HepG2 (cell line): ENCODE data around the gene SLCO6A1. TPM values are rescaled to one million over a fixed set of nuclear protein-coding genes. Genes with fewer than 3 reads are reported as not detected.

ENCODE experiments used
- ATF7 ChIP-seq, 2 experiments: fragments of 450-650 bp in 1 of 2; sonication (generic) in 1 of 2; formaldehyde crosslinking in 1 of 2; IDR thresholded peaks; 2 replicates each; pipeline versions ENCODE4 v1.4.0 to v1.6.1; 2016 to 2020; ENCODE audit warnings: antibody characterized with exemption in 1 of 2, mild to moderate bottlenecking in 1 of 2, missing genetic modification reagents in 1 of 2
- KDM1A ChIP-seq: IDR thresholded peaks from 2 replicates; pipeline ENCODE4 v1.6.1; 2016; ENCODE audit warnings: missing compliant biosample characterization
- NFE2 ChIP-seq: sonication (generic); formaldehyde crosslinking; IDR thresholded peaks from 2 replicates; pipeline ENCODE4 v1.4.0; 2020; ENCODE audit warnings: missing genetic modification reagents
- PHF8 ChIP-seq: sonication (generic); formaldehyde crosslinking; IDR thresholded peaks from 2 replicates; pipeline ENCODE4 v1.5.0; 2020; ENCODE audit warnings: missing genetic modification reagents
- PLSCR1 ChIP-seq: sonication (generic); formaldehyde crosslinking; IDR thresholded peaks from 2 replicates; pipeline ENCODE4 v1.5.0; 2020; ENCODE audit warnings: missing genetic modification reagents, mild to moderate bottlenecking, borderline replicate concordance
- ZNF225 ChIP-seq: sonication (generic); formaldehyde crosslinking; IDR thresholded peaks from 2 replicates; pipeline ENCODE4 v1.4.0; 2020; ENCODE audit warnings: mild to moderate bottlenecking, missing genetic modification reagents
- ZNF235 ChIP-seq: sonication (generic); formaldehyde crosslinking; IDR thresholded peaks from 2 replicates; pipeline ENCODE4 v1.8.1; 2023; ENCODE audit warnings: mild to moderate bottlenecking, missing genetic modification reagents, borderline replicate concordance
- ZNF337 ChIP-seq: sonication (generic); formaldehyde crosslinking; IDR thresholded peaks from 2 replicates; pipeline ENCODE4 v1.5.1; 2020; ENCODE audit warnings: missing genetic modification reagents, low read depth, mild to moderate bottlenecking, borderline replicate concordance
- ZNF468 ChIP-seq: sonication (generic); formaldehyde crosslinking; IDR thresholded peaks from 2 replicates; pipeline ENCODE4 v1.8.0; 2022; ENCODE audit warnings: mild to moderate bottlenecking, moderate library complexity, missing genetic modification reagents
- polyA plus RNA-seq, 8 experiments: library from polyadenylated mRNA; depleted of rRNA in 3 of 8; stranded (reverse) in 7 of 8; unstranded in 1 of 8; fragments of >200 nt; fragmentation: Illumina TruSeq in 4 of 8; extraction: Trizol in 4 of 8; gene quantifications; 2 replicates each; pipeline versions ENCODE4 v1.2.1 to v1.2.3, GENCODE V29; 2011 to 2016; ENCODE audit warnings: low read depth in 4 of 8, missing spikeins in 1 of 8, mixed read lengths in 1 of 8; ENCODE audit not compliant: insufficient read depth in 1 of 8
- total RNA-seq, 5 experiments: library from RNA; depleted of rRNA; stranded (reverse); fragments of >200 nt; fragmentation: Illumina TruSeq; extraction: Trizol; gene quantifications; 2 replicates each; pipeline ENCODE4 v1.2.3, GENCODE V29; 2016; ENCODE audit warnings: low read depth in 1 of 5
- TF ChIP-seq, protein P1 (sequence below): sonication (generic); formaldehyde crosslinking; IDR thresholded peaks from 2 replicates; pipeline ENCODE4 v1.5.1; 2020; ENCODE audit warnings: mild to moderate bottlenecking, missing genetic modification reagents, borderline replicate concordance
- TF ChIP-seq, protein P2 (sequence below): sonication (generic); formaldehyde crosslinking; IDR thresholded peaks from 2 replicates; pipeline ENCODE4 v1.8.1; 2022; ENCODE audit warnings: mild to moderate bottlenecking, missing genetic modification reagents
- TF ChIP-seq, protein P3 (sequence below): sonication (generic); formaldehyde crosslinking; IDR thresholded peaks from 2 replicates; pipeline ENCODE4 v1.5.0; 2020; ENCODE audit warnings: missing genetic modification reagents

The SLCO6A1 gene
- total and polyA plus RNA-seq, 2 of the 13 experiments (the other 11 are each of a cell fraction or from before 2014, with no cell fraction given): 0.31 to 0.48 TPM

- TF ChIP-seq, protein P1, sequence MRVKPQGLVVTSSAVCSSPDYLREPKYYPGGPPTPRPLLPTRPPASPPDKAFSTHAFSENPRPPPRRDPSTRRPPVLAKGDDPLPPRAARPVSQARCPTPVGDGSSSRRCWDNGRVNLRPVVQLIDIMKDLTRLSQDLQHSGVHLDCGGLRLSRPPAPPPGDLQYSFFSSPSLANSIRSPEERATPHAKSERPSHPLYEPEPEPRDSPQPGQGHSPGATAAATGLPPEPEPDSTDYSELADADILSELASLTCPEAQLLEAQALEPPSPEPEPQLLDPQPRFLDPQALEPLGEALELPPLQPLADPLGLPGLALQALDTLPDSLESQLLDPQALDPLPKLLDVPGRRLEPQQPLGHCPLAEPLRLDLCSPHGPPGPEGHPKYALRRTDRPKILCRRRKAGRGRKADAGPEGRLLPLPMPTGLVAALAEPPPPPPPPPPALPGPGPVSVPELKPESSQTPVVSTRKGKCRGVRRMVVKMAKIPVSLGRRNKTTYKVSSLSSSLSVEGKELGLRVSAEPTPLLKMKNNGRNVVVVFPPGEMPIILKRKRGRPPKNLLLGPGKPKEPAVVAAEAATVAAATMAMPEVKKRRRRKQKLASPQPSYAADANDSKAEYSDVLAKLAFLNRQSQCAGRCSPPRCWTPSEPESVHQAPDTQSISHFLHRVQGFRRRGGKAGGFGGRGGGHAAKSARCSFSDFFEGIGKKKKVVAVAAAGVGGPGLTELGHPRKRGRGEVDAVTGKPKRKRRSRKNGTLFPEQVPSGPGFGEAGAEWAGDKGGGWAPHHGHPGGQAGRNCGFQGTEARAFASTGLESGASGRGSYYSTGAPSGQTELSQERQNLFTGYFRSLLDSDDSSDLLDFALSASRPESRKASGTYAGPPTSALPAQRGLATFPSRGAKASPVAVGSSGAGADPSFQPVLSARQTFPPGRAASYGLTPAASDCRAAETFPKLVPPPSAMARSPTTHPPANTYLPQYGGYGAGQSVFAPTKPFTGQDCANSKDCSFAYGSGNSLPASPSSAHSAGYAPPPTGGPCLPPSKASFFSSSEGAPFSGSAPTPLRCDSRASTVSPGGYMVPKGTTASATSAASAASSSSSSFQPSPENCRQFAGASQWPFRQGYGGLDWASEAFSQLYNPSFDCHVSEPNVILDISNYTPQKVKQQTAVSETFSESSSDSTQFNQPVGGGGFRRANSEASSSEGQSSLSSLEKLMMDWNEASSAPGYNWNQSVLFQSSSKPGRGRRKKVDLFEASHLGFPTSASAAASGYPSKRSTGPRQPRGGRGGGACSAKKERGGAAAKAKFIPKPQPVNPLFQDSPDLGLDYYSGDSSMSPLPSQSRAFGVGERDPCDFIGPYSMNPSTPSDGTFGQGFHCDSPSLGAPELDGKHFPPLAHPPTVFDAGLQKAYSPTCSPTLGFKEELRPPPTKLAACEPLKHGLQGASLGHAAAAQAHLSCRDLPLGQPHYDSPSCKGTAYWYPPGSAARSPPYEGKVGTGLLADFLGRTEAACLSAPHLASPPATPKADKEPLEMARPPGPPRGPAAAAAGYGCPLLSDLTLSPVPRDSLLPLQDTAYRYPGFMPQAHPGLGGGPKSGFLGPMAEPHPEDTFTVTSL: no peak
- TF ChIP-seq ATF7 (IDR thresholded peaks at IDR 0.05): no peak
- TF ChIP-seq ATF7 (CRISPR knock-in tag; IDR thresholded peaks at IDR 0.05): no peak
- no peak for TF ChIP-seq ZNF225 (CRISPR knock-in tag)
- TF ChIP-seq, protein P2, sequence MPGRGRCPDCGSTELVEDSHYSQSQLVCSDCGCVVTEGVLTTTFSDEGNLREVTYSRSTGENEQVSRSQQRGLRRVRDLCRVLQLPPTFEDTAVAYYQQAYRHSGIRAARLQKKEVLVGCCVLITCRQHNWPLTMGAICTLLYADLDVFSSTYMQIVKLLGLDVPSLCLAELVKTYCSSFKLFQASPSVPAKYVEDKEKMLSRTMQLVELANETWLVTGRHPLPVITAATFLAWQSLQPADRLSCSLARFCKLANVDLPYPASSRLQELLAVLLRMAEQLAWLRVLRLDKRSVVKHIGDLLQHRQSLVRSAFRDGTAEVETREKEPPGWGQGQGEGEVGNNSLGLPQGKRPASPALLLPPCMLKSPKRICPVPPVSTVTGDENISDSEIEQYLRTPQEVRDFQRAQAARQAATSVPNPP: no peak
- TF ChIP-seq PHF8 (CRISPR knock-in tag): no peak
- no peak for TF ChIP-seq PLSCR1
- TF ChIP-seq ZNF337 (CRISPR knock-in tag): no peak
- TF ChIP-seq KDM1A (CRISPR knock-in tag): no peak
- no peak for TF ChIP-seq NFE2 (CRISPR knock-in tag)
- TF ChIP-seq ZNF468 (CRISPR knock-in tag): no peak
- TF ChIP-seq, protein P3, sequence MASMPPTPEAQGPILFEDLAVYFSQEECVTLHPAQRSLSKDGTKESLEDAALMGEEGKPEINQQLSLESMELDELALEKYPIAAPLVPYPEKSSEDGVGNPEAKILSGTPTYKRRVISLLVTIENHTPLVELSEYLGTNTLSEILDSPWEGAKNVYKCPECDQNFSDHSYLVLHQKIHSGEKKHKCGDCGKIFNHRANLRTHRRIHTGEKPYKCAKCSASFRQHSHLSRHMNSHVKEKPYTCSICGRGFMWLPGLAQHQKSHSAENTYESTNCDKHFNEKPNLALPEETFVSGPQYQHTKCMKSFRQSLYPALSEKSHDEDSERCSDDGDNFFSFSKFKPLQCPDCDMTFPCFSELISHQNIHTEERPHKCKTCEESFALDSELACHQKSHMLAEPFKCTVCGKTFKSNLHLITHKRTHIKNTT (CRISPR knock-in tag): no peak
- no peak for TF ChIP-seq ZNF235
Observed at GRCh38 chr5:102414448-102414847, 84.4 kb downstream of the SLCO6A1 start (continued).
